ENCODE results near the gene SIGMAR1.

GRCh38 chr9:34627716-34628655 is 9.6 kb downstream of the SIGMAR1 start:
- no peak for TF ChIP-seq CTCF (conservative IDR thresholded peaks at IDR 0.05)
- no peak for TF ChIP-seq ZFX (IDR thresholded peaks at IDR 0.05)

Data from C4-2B (cell line).